GM10847 (cell line): ENCODE measurements around the gene ITGA2.

ENCODE experiments used
- POLR2A ChIP-seq: IDR thresholded peaks from 2 replicates; pipeline ENCODE4 v1.6.1; 2011; ENCODE audit not compliant: insufficient read length; ENCODE audit errors: extremely low read depth

Gene ITGA2

GRCh38 chr5:52989025-52989780 lies at the start of gene ITGA2:
TSS of gene ITGA2 (plus strand) at chr5:52989352. CDS start at chr5:52989469, 117 bp downstream.
- TF ChIP-seq POLR2A, result no peak

GRCh38 chr5:52943285-52943684 lies 45.9 kb upstream of the ITGA2 start:
- no peak for TF ChIP-seq POLR2A

GRCh38 chr5:52943808-52944207 lies 45.3 kb upstream of the ITGA2 start:
- no peak for TF ChIP-seq POLR2A

GRCh38 chr5:52945040-52945439 lies 44.1 kb upstream of the ITGA2 start:
- no peak for TF ChIP-seq POLR2A

- no peak for TF ChIP-seq POLR2A
Measured at GRCh38 chr5:52947208-52947607, 41.9 kb upstream of the ITGA2 start.

- TF ChIP-seq POLR2A, result no peak
Measured at GRCh38 chr5:52947851-52948250, 41.3 kb upstream of the ITGA2 start.

GRCh38 chr5:52948418-52949076 lies 40.6 kb upstream of the ITGA2 start:
- TF ChIP-seq POLR2A, result no peak

- TF ChIP-seq POLR2A, result no peak
Measured at GRCh38 chr5:52950686-52951085, 38.5 kb upstream of the ITGA2 start.

GRCh38 chr5:52952483-52952882 lies 36.7 kb upstream of the ITGA2 start:
- TF ChIP-seq POLR2A, result no peak

- TF ChIP-seq POLR2A, result no peak
Measured at GRCh38 chr5:52956014-52956413, 33.1 kb upstream of the ITGA2 start.

- no peak for TF ChIP-seq POLR2A
Measured at GRCh38 chr5:52956915-52957747, 32.0 kb upstream of the ITGA2 start.

- TF ChIP-seq POLR2A, result no peak
Measured at GRCh38 chr5:52961274-52961681, 27.9 kb upstream of the ITGA2 start.

- TF ChIP-seq POLR2A, result no peak
Measured at GRCh38 chr5:52963636-52964035, 25.5 kb upstream of the ITGA2 start.

- no peak for TF ChIP-seq POLR2A
Measured at GRCh38 chr5:52964138-52964537, 25.0 kb upstream of the ITGA2 start.

GRCh38 chr5:52977264-52977897 lies 11.8 kb upstream of the ITGA2 start:
- no peak for TF ChIP-seq POLR2A
